RWPE1 (cell line): ENCODE measurements around the gene MYO9B.
A peak's percentile ranks its signal among the peaks of the same experiment; 100 is the strongest.

ENCODE experiments used
- CTCF ChIA-PET: fragments of 350-600 bp; sonication (Branson Sonifier 250); formaldehyde crosslinking; extraction: SDS; loops from one replicate; lab custom pipeline; 2021; lab: Yijun Ruan, JAX
- POLR2A ChIA-PET: fragments of 400-600 bp; formaldehyde crosslinking; extraction: SDS; loops from one replicate; lab custom pipeline; 2020; ENCODE audit warnings: antibody characterized with exemption; ENCODE audit not compliant: low non-redundant PET; lab: Yijun Ruan, JAX
- DNase-seq: peaks from one replicate; pipeline ENCODE4 v3.0.0; 2012; ENCODE audit warnings: low spot score
- H3K27ac ChIP-seq: fragments of 450-650 bp; 2 replicates; pipeline ENCODE4 v1.5.1; 2017
- CTCF ChIP-seq: fragments of 450-650 bp; conservative IDR thresholded peaks from 2 replicates; pipeline ENCODE4 v1.5.1; 2017; ENCODE audit warnings: low read depth, mild to moderate bottlenecking

The MYO9B gene

GRCh38 chr19:17262557-17262956, 187.0 kb downstream of the MYO9B start:
- DNase-seq: no peak
- no peak for TF ChIP-seq CTCF
- ChIA-PET POLR2A (no interaction called here), CTCF (no interaction called here)
- peak overlapping the region; percentile 16; the same call in 1 of the 2 replicates for H3K27ac ChIP-seq
